A673 (cell line): ENCODE results near the gene IMP4. TPM values are rescaled to one million over a fixed set of nuclear protein-coding genes. Genes with fewer than 3 reads are reported as not detected.
A peak's percentile ranks its signal among the peaks of the same experiment; 100 is the strongest.

ENCODE experiments used
- BruUV-seq: library from RNA; stranded (reverse); fragments of 400-500 nt; replicated peaks from 2 replicates; lab custom pipeline; 2021; lab: Mats Ljungman, UMichigan
- CTCF ChIA-PET: fragments of 300-600 bp; sonication (Branson Sonifier 250); formaldehyde crosslinking; loops from one replicate; lab custom pipeline; 2022; ENCODE audit warnings: antibody characterized with exemption; lab: Charles Lee
- POLR2A ChIA-PET: fragments of 300-600 bp; sonication (Branson Sonifier 250); formaldehyde crosslinking; loops from one replicate; lab custom pipeline; 2022; ENCODE audit warnings: antibody characterized with exemption; ENCODE audit not compliant: low non-redundant PET; lab: Charles Lee
- DNase-seq: peaks from one replicate; pipeline ENCODE4 v3.0.0-alpha.2; 2015; ENCODE audit warnings: low spot score
- H3K27ac ChIP-seq: fragments of 200-600 bp; sonication (generic); 2 replicates; pipeline ENCODE4 v1.5.1; 2016; ENCODE audit warnings: mixed run types, low read depth, mild to moderate bottlenecking, mixed read lengths, antibody characterized with exemption, low read length; ENCODE audit not compliant: poor library complexity, severe bottlenecking
- H3K27me3 ChIP-seq: fragments of 200-600 bp; sonication (generic); replicated peaks from 2 replicates; pipeline ENCODE4 v1.6.1; 2017; ENCODE audit warnings: mixed run types, low read depth, mild to moderate bottlenecking, mixed read lengths, antibody characterized with exemption, low read length; ENCODE audit not compliant: insufficient read depth, poor library complexity
- H3K36me3 ChIP-seq: fragments of 200-600 bp; sonication (generic); 2 replicates; pipeline ENCODE4 v1.6.1; 2016; ENCODE audit warnings: mixed run types, mild to moderate bottlenecking, mixed read lengths, antibody characterized with exemption, low read length; ENCODE audit not compliant: insufficient read depth, poor library complexity, severe bottlenecking
- H3K4me1 ChIP-seq: fragments of 200-600 bp; sonication (generic); 2 replicates; pipeline ENCODE4 v1.6.1; 2017; ENCODE audit warnings: mixed run types, mild to moderate bottlenecking, mixed read lengths, antibody characterized with exemption, low read length; ENCODE audit not compliant: insufficient read depth, poor library complexity, severe bottlenecking
- H3K4me3 ChIP-seq: fragments of 200-600 bp; sonication (generic); 2 replicates; pipeline ENCODE4 v1.5.1; 2016; ENCODE audit warnings: low read depth, mixed run types, mild to moderate bottlenecking, mixed read lengths, low read length; ENCODE audit not compliant: poor library complexity, severe bottlenecking
- H3K9me3 ChIP-seq: fragments of 200-600 bp; sonication (generic); 2 replicates; pipeline ENCODE4 v1.6.1; 2016; ENCODE audit warnings: mixed run types, low read depth, mild to moderate bottlenecking, mixed read lengths, antibody characterized with exemption, low read length; ENCODE audit not compliant: poor library complexity, severe bottlenecking
- CTCF ChIP-seq: fragments of 300-800, 200-600 bp; sonication (generic); conservative IDR thresholded peaks from 2 replicates; pipeline ENCODE4 v1.5.1; 2017; ENCODE audit warnings: low read depth, mild to moderate bottlenecking, antibody characterized with exemption, low read length, moderate library complexity, mixed read lengths
- EZH2 ChIP-seq: fragments of 200-600 bp; sonication (generic); IDR thresholded peaks from 2 replicates; pipeline ENCODE4 v1.6.1; 2017; ENCODE audit warnings: borderline replicate concordance, low read depth, mild to moderate bottlenecking, mixed read lengths, antibody characterized with exemption, low read length; ENCODE audit not compliant: poor library complexity, severe bottlenecking
- intact Hi-C: fragments of 100-400 bp; cut with micrococcal nuclease; formaldehyde crosslinking; loops from one replicate; pipeline ENCODE4 v1.10.0; 2022; ENCODE audit not compliant: unreplicated experiment
- total RNA-seq: library from RNA; stranded (reverse); gene quantifications from 2 replicates; pipeline ENCODE4 v1.2.3, GENCODE V29; 2021

Gene IMP4
- total RNA-seq, 1 experiment from 2014 or later, result 112 TPM

- H3K27ac ChIP-seq, result no peak overlapping the region
- TF ChIP-seq CTCF (no peak), EZH2 (no peak)
- DNase-seq, result no peak
- BruUV-seq, result no TSS peak
- ChIA-PET POLR2A (no interaction called here), CTCF (no interaction called here)
- H3K9me3 ChIP-seq, result no peaks in the 10 kb centered on the region
- no peaks in the 10 kb centered on the region for H3K4me1 ChIP-seq
- peaks cover 2% of the 10 kb centered on the region for H3K36me3 ChIP-seq
- H3K27me3 ChIP-seq, result no peaks in the 10 kb centered on the region
- H3K4me3 ChIP-seq, result no peak overlapping the region
- intact Hi-C loops, result no loop called here
Observed at GRCh38 chr2:130354139-130354428, 11.4 kb downstream of the IMP4 start.

- H3K4me3 ChIP-seq, result peak overlapping the region; percentile 66
- DNase-seq, result no peak
- intact Hi-C loops, result no loop called here
- no peak for TF ChIP-seq CTCF
- no peak for TF ChIP-seq EZH2
- ChIA-PET POLR2A (no interaction called here), CTCF (no interaction called here)
- BruUV-seq, result no TSS peak
- H3K27me3 ChIP-seq, result no peaks in the 10 kb centered on the region
- no peaks in the 10 kb centered on the region for H3K9me3 ChIP-seq
- H3K36me3 ChIP-seq, result no peaks in the 10 kb centered on the region
- H3K27ac ChIP-seq, result no peak overlapping the region
- no peaks in the 10 kb centered on the region for H3K4me1 ChIP-seq
Observed at GRCh38 chr2:130355172-130355577, 12.5 kb downstream of the IMP4 start.

GRCh38 chr2:130355578-130356431, 13.1 kb downstream of the IMP4 start, which contains the start of gene PTPN18:
PTPN18 (plus strand) TSS chr2:130356056; CDS start chr2:130356108, 52 bp downstream.
- ChIA-PET CTCF (no interaction called here), POLR2A (no interaction called here)
- intact Hi-C loops, result no loop called here
- peak within 1 kb of the TSS; percentile 66 for H3K4me3 ChIP-seq
- H3K27ac ChIP-seq, result no peak within 1 kb of the TSS
- no peaks in the 10 kb centered on the region for H3K9me3 ChIP-seq
- H3K27me3 ChIP-seq, result no peaks in the 10 kb centered on the region
- TF ChIP-seq CTCF, result 0 out of 2 replicates have a peak, but pooled peaks have one; percentile 29
- no peak for TF ChIP-seq EZH2
- DNase-seq, result peak; percentile 62
- H3K4me1 ChIP-seq, result no peaks in the 10 kb centered on the region
- H3K36me3 ChIP-seq, result no peaks in the 10 kb centered on the region
- no TSS peak for BruUV-seq
